Stimulated activated CD4-positive, alpha-beta T cell treated with anti-CD3 and anti-CD28 coated beads, Interleukin-1b, Interleukin-23, amount 100 ng/mL, for 1 hour (primary cell): Measurements from ENCODE around the gene ITGA11.

ENCODE experiments used
- DNase-seq, 2 donors: peaks; one replicate each; pipeline ENCODE4 v3.0.0-alpha.2; 2020; ENCODE audit warnings: low read depth in 2 of 2

ITGA11 gene

DNA sequence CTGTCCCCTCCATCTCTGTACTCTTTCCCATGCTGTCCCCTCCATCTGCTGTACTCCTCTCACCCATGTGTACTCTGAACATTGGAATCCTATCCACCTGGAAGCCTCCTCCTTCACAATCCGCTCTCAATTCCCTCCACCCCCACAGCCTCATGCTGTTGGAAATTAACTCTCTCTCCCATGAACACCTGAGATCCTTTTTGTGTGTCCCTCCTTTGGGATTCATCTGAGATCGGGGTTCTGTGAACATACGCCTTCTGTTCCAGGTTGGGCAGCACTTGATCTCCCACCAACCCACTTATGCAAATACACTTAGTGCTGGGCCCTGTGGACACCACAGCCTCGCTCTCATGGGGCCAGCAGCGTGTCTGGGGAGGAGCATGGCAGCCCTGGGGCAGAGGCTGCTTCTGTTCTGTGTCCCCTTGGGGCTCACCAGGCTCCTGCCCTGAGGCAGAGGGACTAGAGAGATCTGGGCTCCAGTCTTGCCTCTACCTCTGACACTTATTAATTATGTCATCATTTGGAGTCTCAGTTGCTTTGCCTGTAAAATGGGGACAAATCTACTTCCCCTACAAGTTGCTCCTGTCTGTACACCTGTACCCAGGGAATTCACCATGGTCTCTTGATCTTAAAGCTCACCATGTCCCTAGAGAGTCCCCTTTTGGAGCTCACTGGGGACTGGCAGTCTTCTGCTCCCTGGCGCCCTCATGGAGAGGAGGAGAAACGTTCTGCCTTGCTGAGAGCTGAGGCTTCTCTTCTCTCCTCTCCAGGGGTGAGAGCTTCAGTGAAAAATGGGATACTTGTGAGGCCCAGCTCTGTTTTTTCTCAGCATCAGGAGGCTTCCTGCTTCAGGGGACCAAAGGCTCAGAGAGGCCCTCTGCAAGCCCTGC lies 42.7 kb downstream of the ITGA11 start:
- no peak for DNase-seq

DNA sequence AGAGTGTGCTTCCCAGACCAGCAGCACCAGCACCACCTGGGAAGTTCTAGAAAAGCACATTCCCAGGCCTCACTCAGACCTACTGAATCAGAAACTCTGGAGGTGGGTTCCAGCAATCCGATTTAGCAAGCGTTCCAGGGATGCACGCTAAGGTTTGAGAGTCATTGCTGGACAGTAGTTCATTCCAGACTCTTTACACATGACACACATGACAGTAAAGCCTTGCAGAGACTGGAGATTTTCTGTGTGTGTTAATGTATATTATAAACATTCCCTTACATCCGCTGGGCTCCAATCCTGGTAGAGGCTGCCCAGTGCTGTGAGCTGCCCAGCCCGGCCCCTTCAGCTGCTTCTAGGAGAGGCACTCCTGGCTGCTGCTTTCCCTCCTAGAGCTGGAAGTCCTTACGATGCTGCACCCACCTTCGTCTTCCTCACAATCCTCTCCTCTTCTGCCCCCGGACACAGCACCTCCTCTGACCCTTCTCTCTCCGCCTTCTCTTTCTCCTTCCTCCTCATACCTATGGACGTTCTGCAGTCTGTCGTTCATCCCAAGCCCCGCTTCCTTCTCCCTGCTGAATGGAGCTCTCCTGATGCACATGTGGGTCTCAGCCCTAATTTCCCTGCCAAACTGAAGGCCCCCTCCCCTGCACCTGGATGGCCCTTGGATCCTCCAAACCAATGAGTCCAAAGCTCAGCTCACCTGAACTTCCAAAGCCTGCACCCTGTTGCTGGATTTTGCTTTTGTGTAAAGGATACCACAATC lies 44.4 kb downstream of the ITGA11 start:
- DNase-seq = no peak

DNA sequence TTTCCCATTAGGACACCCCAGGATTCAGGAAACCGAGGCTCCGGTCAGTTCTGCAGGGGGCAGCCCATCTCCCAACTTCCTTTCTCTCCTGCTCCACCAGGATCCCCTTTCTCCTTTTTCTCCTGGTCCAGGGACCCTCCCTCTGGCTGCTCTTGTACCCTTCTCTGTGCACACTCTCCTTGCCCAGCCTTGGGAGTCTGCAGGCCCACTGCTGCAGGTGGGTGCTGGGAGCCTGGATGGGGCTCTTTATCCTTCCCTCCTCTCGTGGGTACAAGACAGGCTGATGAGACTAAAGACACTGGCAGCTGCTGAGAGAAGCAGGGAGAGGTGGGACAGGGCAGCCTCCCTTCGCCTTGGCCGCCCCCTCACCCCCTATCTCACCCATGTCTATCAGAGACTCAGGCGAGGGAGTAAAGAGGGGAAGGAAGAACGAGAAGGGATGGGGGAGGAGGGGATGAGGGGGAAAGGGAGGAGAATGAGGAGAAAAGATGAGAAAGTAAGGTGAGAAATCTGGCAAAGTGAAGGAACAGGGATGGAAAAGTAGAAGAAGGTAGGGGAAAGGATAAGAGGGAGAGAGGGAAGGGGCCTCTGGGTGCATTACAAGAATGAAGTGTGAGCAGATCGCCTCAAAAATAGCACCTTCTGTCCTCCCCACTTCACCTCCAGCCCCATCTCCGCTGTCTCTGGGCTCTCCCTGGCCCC lies 45.2 kb downstream of the ITGA11 start:
- DNase-seq = no peak

DNA sequence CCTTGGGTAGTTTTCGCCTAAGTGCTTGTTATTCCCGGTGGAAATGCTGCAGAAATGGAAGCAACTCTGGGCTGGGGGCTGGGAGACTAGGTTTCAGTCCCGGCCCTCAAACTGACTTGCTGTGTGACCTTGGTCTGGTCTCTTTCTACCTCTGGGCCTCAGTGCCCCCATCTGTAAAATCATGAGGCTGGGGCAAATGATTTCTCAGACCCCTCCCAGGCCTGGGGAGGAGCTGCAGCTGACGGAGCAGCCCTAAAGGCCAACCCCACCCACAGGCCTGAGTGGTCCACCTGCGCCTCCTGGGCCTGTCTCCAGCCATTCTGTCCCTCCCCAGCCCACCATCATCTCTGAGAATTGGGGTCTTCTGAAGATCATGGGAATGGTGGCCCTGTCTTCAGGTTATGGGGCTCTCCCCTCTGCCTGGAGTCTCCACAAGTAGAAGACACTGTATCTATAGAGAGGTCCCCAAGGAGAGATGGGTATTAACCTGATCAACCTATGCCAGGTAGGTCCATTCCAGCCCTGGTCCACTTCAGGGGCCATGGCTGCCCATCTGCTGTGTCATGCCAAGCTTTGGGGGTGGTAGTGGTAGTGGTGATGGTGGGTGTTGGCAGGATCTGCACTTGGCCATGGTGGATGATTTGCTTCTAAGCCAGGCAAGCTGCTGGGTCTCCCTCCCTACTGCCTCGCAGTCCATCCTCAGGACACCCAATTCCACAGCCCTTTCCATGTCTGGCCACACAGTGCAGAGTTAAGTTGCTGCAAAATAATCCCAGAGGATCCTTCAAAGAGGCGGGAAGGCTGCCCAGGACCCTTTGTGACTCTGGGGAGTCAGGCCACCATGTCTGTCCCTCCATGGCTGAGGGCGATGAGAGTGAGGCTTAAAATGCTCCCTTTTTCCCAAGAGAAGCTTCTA lies 46.0 kb downstream of the ITGA11 start:
- no peak for DNase-seq

DNA sequence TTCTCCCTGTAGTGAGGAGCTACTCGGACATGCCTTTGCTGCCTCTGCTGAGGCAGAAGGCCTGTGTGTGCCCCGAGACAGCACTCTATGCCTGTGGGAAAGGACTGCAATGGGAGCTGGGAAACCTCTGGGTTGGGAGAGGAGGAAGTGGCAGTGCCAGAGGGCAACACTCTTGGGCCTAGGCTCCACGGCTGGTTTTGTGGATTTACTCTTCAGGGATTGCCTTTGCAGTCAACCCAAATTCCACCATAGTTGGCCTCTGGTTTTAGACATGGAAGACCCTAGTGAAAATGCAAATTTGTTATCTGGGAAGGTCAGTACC lies 46.8 kb downstream of the ITGA11 start:
- no peak for DNase-seq

DNA sequence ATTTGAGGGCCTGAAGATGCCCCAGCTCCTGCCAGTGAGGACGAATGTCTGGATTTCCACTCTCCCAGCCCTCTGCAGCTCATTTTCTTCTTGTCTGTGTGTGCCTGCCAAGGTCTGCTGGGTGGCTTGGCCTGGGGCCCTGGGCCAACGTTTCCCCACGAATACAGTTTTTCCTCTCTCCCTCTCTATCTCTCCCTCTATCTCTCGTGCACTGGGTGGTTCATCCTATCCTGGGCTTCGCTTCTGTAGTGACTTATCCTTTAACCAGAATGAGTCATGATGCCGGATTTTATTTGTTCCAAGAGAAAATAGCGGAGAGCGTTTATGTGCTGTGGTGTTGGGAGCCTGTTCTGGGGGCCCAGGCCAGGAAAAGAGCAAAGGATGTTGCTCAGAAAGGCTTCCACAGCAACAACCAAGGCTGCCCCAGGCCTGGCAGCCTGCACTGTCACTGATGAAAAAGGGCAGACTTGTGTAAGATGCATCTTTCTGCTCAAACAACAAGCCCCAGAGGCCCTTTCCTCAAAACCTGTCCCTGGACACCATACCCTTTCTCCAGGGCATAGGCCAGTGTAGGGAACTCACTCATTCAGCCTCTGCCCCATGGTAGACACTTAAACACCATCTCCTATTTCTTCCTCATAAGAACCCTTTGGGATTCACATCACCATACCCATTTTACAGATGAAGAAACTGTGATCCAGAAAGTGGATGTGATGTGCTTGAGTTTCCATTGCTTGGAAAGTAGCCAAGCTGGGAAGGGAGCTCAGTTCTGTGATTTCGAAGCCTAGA lies 47.3 kb downstream of the ITGA11 start:
- DNase-seq = no peak

DNA sequence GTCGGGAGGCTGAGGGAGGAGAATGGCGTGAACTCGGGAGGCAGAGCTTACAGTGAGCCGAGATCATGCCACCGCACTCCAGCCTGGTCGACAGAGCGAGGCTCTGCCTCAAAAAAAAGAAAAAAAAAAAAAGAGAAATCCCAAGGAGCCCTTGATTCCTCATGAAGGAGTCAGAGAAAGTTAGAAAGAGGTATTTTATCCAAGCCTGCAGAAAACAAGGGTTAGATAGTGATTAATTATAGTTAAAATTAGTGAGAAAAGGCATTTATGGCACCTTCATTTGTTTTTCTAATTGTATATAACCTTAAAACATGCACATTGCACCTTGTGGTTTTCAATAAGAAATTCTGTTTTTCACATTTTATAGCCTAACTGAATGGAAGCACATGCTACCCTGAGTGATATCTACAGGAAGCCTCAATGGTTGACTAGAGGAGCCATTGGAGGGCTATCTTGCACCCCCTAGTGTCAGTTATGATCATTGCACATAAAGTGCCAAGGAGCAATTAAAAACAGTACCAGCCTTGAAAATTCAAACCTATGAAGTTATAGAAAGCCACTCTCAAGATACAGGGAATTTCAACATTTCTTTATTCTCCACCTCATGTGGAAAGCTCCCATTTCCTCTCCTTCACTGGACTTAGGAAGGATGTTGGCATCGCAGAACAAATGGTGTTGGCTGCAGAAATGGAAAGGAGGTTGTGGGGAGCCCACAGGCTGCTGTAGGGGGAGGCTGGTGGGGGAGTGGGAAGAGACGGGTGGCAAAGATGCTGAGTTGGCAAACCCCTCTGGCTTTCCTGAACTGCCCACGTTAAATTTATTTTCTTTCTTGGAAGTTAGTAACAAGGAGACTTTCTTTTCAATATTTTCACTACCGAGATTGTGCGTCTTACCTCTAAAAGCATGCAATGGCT lies 48.5 kb downstream of the ITGA11 start:
- no peak for DNase-seq

DNA sequence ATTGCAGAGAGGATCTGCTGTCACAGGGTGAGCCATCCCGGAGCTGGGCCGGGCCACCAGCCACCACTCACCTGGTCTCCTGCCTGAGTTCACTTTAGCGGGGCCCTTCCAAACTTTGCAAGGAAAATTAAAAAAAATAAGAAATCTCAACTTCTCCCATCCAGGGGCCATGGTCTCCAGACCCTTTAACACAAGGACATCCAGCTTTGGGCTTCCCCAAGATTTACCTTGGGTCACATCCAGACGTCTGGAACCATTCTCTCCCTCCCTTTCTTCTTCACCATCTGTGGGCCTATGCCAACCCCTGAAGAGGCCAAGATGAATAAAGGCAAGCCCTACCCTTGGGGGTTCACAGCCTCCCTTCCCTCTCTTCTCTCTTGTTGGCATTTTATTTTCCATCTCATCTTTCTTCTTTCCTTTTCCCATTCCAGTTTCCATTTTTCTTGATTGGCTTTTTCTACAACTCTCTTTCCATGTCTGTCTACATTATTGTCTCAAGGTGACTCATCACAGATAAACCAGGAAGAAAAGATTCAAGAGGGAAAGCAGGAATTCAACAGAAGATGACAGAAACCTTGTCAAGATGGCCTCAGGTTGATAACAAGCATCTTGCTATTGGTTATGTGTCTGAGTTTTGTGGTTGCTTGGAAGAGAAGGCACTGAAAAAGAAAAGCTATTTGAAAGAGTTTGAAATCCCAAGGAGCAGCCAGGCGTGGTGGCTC lies 49.5 kb downstream of the ITGA11 start:
- no peak for DNase-seq

DNA sequence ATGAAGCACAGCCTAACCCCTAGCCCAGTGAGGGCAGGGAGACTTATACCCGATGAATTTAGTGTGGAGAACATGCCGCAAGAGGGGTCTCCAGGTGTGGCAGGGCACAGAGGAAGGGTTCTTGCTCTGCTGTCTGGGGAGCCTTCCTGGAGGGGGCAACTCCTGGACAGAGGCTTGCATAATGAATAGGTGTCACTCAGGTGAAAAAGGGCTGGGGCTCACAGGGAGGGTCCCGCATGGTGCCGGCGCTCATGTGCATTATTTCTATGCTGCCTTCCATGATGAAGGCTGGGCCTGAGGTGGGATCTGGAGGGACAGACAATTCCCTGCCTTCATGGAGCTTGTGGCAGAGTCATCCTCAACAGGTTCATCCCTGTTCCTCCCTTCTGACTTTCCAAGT lies 51.5 kb downstream of the ITGA11 start:
- no peak for DNase-seq

DNA sequence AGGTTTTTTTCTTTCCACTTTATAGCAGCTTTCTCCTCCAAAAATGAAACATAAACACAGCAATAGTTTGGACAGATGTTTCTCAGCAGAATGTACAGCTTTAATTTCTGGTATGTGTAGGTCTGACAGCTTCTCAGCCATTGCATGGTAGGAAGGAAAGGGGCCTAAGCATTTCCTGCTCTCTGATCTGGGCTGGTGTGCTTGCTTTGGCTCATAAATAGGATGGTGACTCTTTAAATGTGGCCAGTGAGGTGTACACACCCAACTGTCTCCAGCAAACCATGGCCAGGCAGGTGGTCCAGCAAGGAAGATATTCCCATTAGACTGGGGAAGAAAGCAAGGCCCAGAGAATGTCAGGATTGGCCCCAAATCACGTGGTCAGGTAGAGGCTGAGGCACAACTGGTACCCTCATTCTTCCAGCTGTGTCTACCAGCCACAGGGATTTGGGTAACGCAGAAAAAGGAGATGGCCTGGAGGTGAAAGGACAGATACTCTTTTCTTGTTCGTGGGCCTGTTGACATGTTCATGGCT lies 52.1 kb downstream of the ITGA11 start:
- no peak for DNase-seq

DNA sequence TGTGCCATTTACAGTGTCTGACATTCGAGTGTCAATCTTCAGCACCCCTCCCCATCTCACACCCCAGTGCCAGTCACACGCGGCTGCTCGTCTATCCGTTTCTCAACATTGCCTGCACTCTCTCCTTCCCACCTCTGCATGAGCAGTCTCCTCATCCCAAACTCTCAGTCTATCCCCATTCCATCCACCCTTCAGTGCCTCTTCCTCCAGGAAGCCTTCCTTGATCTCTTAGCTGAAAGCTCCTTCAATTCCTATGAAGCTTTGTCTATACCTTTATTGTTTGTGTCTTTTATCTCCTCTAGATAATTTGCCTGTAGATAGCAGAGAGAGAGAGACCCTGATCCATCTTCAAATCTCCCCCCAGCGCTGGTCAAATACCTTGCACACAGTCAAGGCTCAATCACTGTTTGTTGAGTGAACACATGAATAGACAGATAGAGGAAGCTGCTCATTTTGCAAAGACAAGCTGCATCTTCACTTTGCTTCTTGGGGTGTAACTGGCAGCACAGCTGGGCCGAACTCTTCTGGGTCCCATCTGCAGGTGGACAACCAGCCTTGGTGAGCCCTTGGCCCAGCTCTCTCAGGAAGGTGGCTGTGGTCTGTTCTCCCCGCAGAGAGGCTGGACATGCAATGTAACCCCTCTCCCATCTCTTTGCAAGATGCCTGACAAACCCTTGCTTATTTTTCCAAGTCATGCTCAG lies 52.8 kb downstream of the ITGA11 start:
- no peak for DNase-seq

DNA sequence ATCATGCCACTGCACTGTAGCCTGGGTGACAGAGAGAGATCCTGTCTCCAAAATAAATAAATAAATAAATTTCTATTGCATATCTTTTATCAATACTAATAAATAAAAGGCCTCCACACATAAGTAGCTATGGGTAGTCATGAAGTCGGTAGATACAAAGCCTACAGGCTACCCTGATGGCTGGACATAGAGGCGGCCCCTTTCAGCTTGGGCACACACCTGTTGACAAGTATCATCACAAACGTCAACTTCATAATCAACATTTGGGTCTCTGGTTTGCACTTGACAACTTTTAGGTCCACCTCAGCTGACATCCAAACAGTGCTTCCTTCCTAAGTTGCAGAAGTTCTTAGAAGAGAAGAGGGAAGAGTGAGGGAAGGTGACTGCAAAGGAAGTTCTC lies 53.4 kb downstream of the ITGA11 start:
- no peak for DNase-seq

DNA sequence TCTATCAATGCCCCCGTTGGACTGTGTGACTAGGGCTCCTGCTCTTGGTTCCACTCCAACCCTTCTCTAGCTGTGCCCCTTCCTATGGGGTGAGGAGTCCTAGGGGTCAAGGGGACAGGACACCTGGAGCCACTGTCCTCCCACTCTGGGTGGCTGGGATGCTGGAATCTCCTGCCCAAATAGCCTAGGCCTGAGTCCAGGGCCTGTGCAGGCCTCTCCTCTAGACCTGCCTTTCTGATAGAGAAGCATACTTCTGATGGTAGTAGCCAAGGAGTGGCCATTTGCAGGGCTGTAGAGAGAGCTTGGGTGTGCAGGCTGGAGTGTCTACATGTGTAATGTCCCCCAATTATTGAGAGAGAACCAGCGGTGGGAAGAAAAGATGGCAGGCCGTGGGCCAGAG lies 54.2 kb downstream of the ITGA11 start:
- DNase-seq = no peak

DNA sequence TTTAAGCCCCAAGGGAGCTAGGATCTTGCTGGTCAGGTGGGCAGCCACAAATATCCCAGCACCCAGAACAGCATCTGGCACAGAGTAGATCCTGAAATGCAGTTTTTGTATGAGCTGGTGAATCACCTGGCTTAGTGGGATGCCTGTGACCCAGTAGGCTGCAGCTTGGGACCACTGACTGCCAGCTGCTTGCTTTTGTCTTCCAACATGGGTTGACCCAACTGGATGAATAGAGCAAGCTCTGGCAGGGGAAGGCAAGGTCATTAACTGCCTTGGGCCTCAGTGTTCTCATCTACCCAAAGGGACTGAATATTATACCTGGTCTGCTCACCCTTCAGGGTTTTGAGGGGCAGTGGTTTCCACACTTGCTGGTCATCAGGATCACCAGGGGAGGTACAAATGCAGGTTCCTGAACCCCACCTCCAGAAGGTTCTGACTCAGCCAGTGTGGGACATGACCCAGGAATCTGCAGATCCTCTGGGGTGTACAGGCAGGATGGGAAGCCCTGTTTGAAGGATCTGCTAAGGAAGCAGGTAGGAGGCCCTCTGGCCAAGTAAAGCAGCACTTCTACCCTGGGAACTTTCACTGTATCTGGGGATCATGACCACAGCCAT lies 55.4 kb downstream of the ITGA11 start:
- DNase-seq = no peak

DNA sequence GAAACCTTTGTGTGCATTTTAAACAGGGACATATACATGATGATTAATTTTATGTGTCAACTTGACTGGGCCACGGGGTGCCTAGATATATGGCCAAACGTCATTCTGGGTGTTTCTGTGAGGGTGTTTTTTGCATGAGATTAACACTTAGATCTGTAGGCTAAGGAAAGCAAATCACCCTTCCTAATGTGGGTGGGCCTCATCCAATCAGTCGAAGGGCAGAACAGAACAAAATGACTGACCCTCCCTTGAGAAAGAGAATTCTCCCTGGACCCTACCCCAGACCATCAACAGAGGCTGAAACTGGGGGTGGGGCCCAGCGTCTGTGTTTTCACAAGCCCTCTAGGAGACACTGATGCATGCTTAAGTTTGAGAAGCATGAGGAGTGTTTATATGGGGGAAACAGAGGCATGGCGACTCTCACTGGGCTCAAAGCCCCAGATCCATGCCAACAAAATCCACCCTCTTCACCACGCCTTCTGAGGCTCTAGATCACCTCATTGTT lies 56.2 kb downstream of the ITGA11 start:
- DNase-seq = no peak

DNA sequence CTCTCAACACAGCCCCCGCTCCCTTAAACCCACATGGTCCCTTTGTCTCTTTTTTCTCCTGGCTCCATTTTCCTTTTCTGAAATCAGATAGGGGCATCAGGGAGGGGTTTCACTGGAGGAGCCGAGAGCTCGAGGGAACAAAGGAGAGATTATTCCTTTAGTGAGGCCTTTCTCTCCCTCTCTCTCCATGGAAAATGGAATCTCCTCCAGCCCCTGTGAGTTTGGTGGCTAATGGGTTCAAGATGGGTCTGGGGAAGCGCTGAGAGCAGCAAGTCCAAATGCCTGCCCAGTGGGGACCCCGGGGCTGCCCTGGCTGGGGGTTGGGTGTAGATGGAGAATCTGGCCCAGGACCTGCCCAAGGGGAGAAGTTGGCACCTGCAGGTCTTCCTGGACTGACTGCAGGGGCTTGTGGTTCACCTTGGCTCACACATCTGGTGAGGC lies 56.8 kb downstream of the ITGA11 start:
- DNase-seq = no peak

DNA sequence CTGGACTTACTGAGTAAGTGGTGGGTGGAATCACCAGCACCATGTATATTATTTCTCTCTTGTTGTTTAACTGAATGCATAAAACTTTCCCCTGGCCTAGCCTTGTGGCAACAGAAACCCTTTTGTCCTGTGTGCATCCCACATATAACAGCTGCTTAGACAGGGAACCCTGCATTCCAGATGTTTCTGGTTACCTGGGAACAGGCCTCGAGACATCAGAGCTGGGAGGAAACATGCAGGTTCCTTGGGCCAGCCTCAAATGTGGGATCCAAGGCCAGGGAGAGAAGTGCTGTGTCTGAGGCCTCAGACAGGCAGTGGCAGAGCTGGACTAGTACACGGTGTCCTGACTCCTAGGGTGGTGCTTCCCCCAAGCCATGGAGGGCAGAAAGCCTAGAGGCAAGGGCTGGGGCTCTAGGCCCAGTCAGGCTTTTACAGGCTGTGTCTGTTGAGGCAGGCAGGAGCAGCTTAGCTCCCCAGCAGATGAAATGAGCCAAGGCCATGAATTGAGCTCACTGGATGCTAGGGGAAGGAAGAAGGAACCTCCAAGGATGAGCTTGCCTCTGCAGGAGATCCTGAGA lies 57.7 kb downstream of the ITGA11 start:
- no peak for DNase-seq
